K562 (cell line): ENCODE measurements around the gene OR13C2. TPM values are rescaled to one million over a fixed set of nuclear protein-coding genes. Genes with fewer than 3 reads are reported as not detected.
A peak's percentile ranks its signal among the peaks of the same experiment; 100 is the strongest.

ENCODE experiments used
- ATAC-seq: fragments of 200-7000 bp; cut with Tn5 transposase; 3 replicates; pipeline ENCODE4 v1.9.1; 2020; ENCODE audit warnings: moderate library complexity
- BruUV-seq: library from RNA; stranded (reverse); fragments of 400-500 nt; replicated peaks from 2 replicates; lab custom pipeline; 2021; lab: Mats Ljungman, UMichigan
- CTCF ChIA-PET: fragments of 300-600 bp; formaldehyde crosslinking; extraction: SDS; loops from one replicate; lab custom pipeline; 2021; ENCODE audit warnings: low intra/inter-chr PET ratio; lab: Yijun Ruan, JAX
- POLR2A ChIA-PET: fragments of 300-600, 350-650 bp; sonication (Branson Sonifier 250); formaldehyde crosslinking; extraction: SDS; loops from one replicate; lab custom pipeline; 2021; ENCODE audit warnings: antibody characterized with exemption, inconsistent platforms; lab: Yijun Ruan, JAX
- DNase-seq, 4 experiments: peaks; one replicate each; pipeline versions ENCODE4 v3.0.0 to v3.0.0-alpha.2; 2011 to 2018; ENCODE audit warnings: low spot score in 3 of 4, mixed read lengths in 3 of 4; ENCODE audit errors: extremely low read depth in 1 of 4
- FAIRE-seq: peaks from 2 replicates; lab custom pipeline; 2011; peaks lifted over from hg19 to GRCh38; lab: Jason Lieb, UNC
- H2AFZ ChIP-seq: 2 replicates; pipeline ENCODE4 v1.6.0; 2011; ENCODE audit warnings: low read depth, low read length, control low read depth, inconsistent platforms
- H3K27ac ChIP-seq: fragments of 200-600 bp; 3 replicates; pipeline ENCODE4 v1.8.0; 2011; ENCODE audit warnings: low read depth, mild to moderate bottlenecking, control low read depth, inconsistent platforms, low read length, moderate library complexity, mixed read lengths; ENCODE audit errors: extremely low read depth
- H3K27me3 ChIP-seq, 2 experiments: fragments of 300-600 bp in 1 of 2; 2 replicates in 1 of 2; 3 replicates in 1 of 2; pipeline versions ENCODE4 v1.6.0 to v1.8.0; 2011; ENCODE audit warnings: inconsistent platforms in 2 of 2, low read length in 2 of 2, mild to moderate bottlenecking in 1 of 2, mixed read lengths in 1 of 2, moderate library complexity in 1 of 2; ENCODE audit not compliant: control insufficient read depth in 2 of 2, insufficient read depth in 2 of 2
- H3K36me3 ChIP-seq: fragments of 300-600 bp; 3 replicates; pipeline ENCODE4 v1.8.0; 2011; ENCODE audit warnings: mild to moderate bottlenecking, low read length, inconsistent platforms; ENCODE audit not compliant: control insufficient read depth, insufficient read depth
- H3K4me1 ChIP-seq, 2 experiments: fragments of 200-600 bp in 1 of 2; replicated peaks in 1 of 2; 2 replicates in 1 of 2; 3 replicates in 1 of 2; pipeline versions ENCODE4 v1.5.1 to v1.8.0; 2011; ENCODE audit warnings: inconsistent platforms in 2 of 2, low read length in 2 of 2, mild to moderate bottlenecking in 1 of 2, mixed read lengths in 1 of 2, moderate library complexity in 1 of 2; ENCODE audit not compliant: control insufficient read depth in 2 of 2, insufficient read depth in 2 of 2
- H3K4me2 ChIP-seq: 2 replicates; pipeline ENCODE4 v1.6.1; 2011; ENCODE audit warnings: low read length, control low read depth, inconsistent platforms, mixed read lengths; ENCODE audit not compliant: insufficient read depth
- H3K4me3 ChIP-seq: fragments of 200-600 bp; sonication (generic), shearing (Covaris generic); 2 replicates; pipeline ENCODE4 v1.5.1; 2016; ENCODE audit warnings: control low read depth, inconsistent platforms
- H3K79me2 ChIP-seq: fragments of 200-600 bp; 3 replicates; pipeline ENCODE4 v1.8.0; 2011; ENCODE audit warnings: low read length, inconsistent platforms; ENCODE audit not compliant: control insufficient read depth, insufficient read depth
- H3K9ac ChIP-seq, 2 experiments: 2 replicates each; pipeline versions ENCODE4 v1.6.0 to v1.6.1; 2011; ENCODE audit warnings: low read depth in 2 of 2, low read length in 2 of 2, control low read depth in 1 of 2, inconsistent platforms in 1 of 2, mild to moderate bottlenecking in 1 of 2, mixed read lengths in 1 of 2; ENCODE audit not compliant: insufficient read depth in 1 of 2
- H3K9me1 ChIP-seq: one replicate; pipeline ENCODE4 v1.6.0; 2011; ENCODE audit warnings: inconsistent platforms, mild to moderate bottlenecking, low read length, moderate library complexity; ENCODE audit not compliant: control insufficient read depth, insufficient read depth
- H3K9me3 ChIP-seq: replicated peaks from 2 replicates; pipeline ENCODE4 v1.5.1; 2011; ENCODE audit warnings: low read depth, low read length, inconsistent platforms; ENCODE audit not compliant: control insufficient read depth, insufficient read depth
- H4K20me1 ChIP-seq: replicated peaks from 2 replicates; pipeline ENCODE4 v1.6.1; 2011; ENCODE audit warnings: low read length, inconsistent platforms, mixed read lengths; ENCODE audit not compliant: control insufficient read depth, insufficient read depth
- ARNT ChIP-seq, 2 experiments: fragments of 450-650 bp; IDR thresholded peaks; 2 replicates each; pipeline ENCODE4 v1.6.1; 2016; ENCODE audit warnings: mild to moderate bottlenecking in 1 of 2
- CBX5 ChIP-seq: IDR thresholded peaks from 2 replicates; pipeline ENCODE4 v1.6.1; 2014; ENCODE audit warnings: low read depth, borderline replicate concordance
- HNRNPL ChIP-seq: fragments of 200-400 bp; formaldehyde crosslinking; IDR thresholded peaks from 2 replicates; pipeline ENCODE4 v1.6.1; 2017; ENCODE audit warnings: low read depth, mild to moderate bottlenecking, low read length
- NR2C1 ChIP-seq, 2 experiments: fragments of 450-650 bp; IDR thresholded peaks; 2 replicates each; pipeline ENCODE4 v1.6.1; 2017; ENCODE audit warnings: mild to moderate bottlenecking in 2 of 2, antibody characterized with exemption in 1 of 2, inconsistent platforms in 1 of 2, missing compliant biosample characterization in 1 of 2, missing genetic modification characterization in 1 of 2
- ZNF143 ChIP-seq: sonication (generic); formaldehyde crosslinking; IDR thresholded peaks from 2 replicates; pipeline ENCODE4 v1.9.0; 2022; ENCODE audit warnings: mild to moderate bottlenecking, missing genetic modification reagents
- WGBS: fragments of 100-300 bp; shearing (Covaris generic); methylation state at CpG from one replicate; pipeline ENCODE4 v1.1.6; 2016; ENCODE audit warnings: low coverage, mixed read lengths; ENCODE audit not compliant: insufficient coverage; ENCODE audit errors: missing lambda C conversion rate; 5-methylcytosine and 5-hydroxymethylcytosine counted together
- in situ Hi-C: fragments of 300-500 bp; cut with MboI; formaldehyde crosslinking; loops from 4 replicates; pipeline ENCODE4 v1.15.0; 2018; ENCODE audit warnings: inconsistent platforms, mixed read lengths
- intact Hi-C: fragments of 100-400 bp; cut with micrococcal nuclease; formaldehyde crosslinking; loops from 2 replicates; pipeline ENCODE4 v1.14.2; 2022
- polyA plus RNA-seq, 8 experiments: library from polyadenylated mRNA; depleted of rRNA in 4 of 8; stranded (reverse) in 5 of 8; unstranded in 3 of 8; fragments of >200 nt; fragmentation: Nextera tagmentation in 2 of 8; fragmentation: Illumina TruSeq in 1 of 8; extraction: Ambion mirVana in 2 of 8; extraction: Trizol in 1 of 8; gene quantifications; 2 replicates each; pipeline versions ENCODE4 v1.2.1 to v1.2.3, GENCODE V29; 2011 to 2014; ENCODE audit warnings: inconsistent platforms in 1 of 8, missing spikeins in 1 of 8
- total RNA-seq, 7 experiments: library from RNA; depleted of rRNA in 6 of 7; stranded (reverse); fragments of >200 nt in 6 of 7; fragmentation: Illumina TruSeq in 2 of 7; extraction: Trizol in 2 of 7; gene quantifications; 2 replicates each; pipeline versions ENCODE4 v1.2.1 to v1.2.3, GENCODE V29; 2011 to 2021; ENCODE audit warnings: low replicate concordance in 1 of 7
- TF ChIP-seq, protein P1 (sequence below): sonication (generic); formaldehyde crosslinking; IDR thresholded peaks from 2 replicates; pipeline ENCODE4 v1.9.0; 2022; ENCODE audit warnings: mild to moderate bottlenecking, missing genetic modification reagents
- TF ChIP-seq, protein P2 (sequence below): fragments of 250-450 bp; sonication (Bioruptor Pico); IDR thresholded peaks from 2 replicates; pipeline ENCODE4 v1.4.0; 2020

OR13C2 gene
- total and polyA plus RNA-seq, 9 of the 15 experiments (the other 6 are each of a cell fraction or from before 2014, with no cell fraction given) = not detected

DNA sequence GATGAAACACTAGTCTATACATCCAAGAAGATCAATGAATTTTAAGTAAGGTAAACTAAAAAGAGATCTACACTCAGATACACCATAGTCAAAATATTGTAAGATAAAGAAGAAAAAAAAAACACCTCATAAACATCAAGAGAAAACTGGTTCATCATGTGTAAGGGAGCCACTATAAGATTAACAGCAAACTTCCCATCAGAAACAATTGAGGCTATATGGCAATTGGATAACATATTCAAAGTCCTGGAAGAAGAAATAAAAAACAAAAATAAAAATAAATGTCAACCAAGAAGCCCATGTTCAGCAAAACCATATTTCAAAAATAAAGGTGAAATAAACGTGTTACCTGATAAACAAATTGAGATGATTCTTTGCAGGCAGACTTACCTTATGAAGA lies 32.8 kb downstream of the OR13C2 start:
- ATAC-seq (no peak), FAIRE-seq (no peak), DNase-seq (no peak)
- Histone ChIP-seq H3K9ac (no peak overlapping the region), H2AFZ (no peak overlapping the region), H3K36me3 (no peaks in the 10 kb centered on the region), H3K27ac (no peak overlapping the region), H3K4me2 (no peak overlapping the region), H4K20me1 (no peaks in the 10 kb centered on the region), H3K79me2 (no peaks in the 10 kb centered on the region), H3K9me3 (no peaks in the 10 kb centered on the region), H3K4me1 (no peaks in the 10 kb centered on the region), H3K4me3 (no peak overlapping the region), H3K9me1 (no peaks in the 10 kb centered on the region), H3K27me3 (no peaks in the 10 kb centered on the region)
- BruUV-seq = no TSS peak
- ChIA-PET CTCF (no interaction called here), POLR2A (no interaction called here)
- WGBS = 5% methylated on average over 1 of the region's 1 CpG
- TF ChIP-seq, protein P1, sequence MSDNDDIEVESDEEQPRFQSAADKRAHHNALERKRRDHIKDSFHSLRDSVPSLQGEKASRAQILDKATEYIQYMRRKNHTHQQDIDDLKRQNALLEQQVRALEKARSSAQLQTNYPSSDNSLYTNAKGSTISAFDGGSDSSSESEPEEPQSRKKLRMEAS = no peak
- no peak for TF ChIP-seq ZNF143 (CRISPR knock-in tag)
- TF ChIP-seq HNRNPL = no peak
- TF ChIP-seq CBX5 = 0 out of 2 replicates have a peak, but pooled peaks have one; percentile 40
- no peak for TF ChIP-seq ARNT (IDR thresholded peaks at IDR 0.05)
- TF ChIP-seq NR2C1 (IDR thresholded peaks at IDR 0.05) = no peak
- TF ChIP-seq NR2C1 (tag; IDR thresholded peaks at IDR 0.05) = no peak
- TF ChIP-seq, protein P2, sequence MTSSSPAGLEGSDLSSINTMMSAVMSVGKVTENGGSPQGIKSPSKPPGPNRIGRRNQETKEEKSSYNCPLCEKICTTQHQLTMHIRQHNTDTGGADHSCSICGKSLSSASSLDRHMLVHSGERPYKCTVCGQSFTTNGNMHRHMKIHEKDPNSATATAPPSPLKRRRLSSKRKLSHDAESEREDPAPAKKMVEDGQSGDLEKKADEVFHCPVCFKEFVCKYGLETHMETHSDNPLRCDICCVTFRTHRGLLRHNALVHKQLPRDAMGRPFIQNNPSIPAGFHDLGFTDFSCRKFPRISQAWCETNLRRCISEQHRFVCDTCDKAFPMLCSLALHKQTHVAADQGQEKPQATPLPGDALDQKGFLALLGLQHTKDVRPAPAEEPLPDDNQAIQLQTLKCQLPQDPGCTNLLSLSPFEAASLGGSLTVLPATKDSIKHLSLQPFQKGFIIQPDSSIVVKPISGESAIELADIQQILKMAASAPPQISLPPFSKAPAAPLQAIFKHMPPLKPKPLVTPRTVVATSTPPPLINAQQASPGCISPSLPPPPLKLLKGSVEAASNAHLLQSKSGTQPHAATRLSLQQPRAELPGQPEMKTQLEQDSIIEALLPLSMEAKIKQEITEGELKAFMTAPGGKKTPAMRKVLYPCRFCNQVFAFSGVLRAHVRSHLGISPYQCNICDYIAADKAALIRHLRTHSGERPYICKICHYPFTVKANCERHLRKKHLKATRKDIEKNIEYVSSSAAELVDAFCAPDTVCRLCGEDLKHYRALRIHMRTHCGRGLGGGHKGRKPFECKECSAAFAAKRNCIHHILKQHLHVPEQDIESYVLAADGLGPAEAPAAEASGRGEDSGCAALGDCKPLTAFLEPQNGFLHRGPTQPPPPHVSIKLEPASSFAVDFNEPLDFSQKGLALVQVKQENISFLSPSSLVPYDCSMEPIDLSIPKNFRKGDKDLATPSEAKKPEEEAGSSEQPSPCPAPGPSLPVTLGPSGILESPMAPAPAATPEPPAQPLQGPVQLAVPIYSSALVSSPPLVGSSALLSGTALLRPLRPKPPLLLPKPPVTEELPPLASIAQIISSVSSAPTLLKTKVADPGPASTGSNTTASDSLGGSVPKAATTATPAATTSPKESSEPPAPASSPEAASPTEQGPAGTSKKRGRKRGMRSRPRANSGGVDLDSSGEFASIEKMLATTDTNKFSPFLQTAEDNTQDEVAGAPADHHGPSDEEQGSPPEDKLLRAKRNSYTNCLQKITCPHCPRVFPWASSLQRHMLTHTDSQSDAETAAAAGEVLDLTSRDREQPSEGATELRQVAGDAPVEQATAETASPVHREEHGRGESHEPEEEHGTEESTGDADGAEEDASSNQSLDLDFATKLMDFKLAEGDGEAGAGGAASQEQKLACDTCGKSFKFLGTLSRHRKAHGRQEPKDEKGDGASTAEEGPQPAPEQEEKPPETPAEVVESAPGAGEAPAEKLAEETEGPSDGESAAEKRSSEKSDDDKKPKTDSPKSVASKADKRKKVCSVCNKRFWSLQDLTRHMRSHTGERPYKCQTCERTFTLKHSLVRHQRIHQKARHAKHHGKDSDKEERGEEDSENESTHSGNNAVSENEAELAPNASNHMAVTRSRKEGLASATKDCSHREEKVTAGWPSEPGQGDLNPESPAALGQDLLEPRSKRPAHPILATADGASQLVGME (CRISPR knock-in tag) = no peak
- intact Hi-C loops = no loop called here
- in situ Hi-C loops = no loop called here
